ENCODE measurements around the gene ACTMAP.

Gene ACTMAP

GRCh38 chr19:40703029-40703755, 47.1 kb downstream of the ACTMAP start:
- TF ChIP-seq, protein P1, sequence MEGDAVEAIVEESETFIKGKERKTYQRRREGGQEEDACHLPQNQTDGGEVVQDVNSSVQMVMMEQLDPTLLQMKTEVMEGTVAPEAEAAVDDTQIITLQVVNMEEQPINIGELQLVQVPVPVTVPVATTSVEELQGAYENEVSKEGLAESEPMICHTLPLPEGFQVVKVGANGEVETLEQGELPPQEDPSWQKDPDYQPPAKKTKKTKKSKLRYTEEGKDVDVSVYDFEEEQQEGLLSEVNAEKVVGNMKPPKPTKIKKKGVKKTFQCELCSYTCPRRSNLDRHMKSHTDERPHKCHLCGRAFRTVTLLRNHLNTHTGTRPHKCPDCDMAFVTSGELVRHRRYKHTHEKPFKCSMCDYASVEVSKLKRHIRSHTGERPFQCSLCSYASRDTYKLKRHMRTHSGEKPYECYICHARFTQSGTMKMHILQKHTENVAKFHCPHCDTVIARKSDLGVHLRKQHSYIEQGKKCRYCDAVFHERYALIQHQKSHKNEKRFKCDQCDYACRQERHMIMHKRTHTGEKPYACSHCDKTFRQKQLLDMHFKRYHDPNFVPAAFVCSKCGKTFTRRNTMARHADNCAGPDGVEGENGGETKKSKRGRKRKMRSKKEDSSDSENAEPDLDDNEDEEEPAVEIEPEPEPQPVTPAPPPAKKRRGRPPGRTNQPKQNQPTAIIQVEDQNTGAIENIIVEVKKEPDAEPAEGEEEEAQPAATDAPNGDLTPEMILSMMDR (IDR thresholded peaks at IDR 0.05; ENCODE audit: insufficient read depth, low read length, missing control alignments) = no peak
- CTCF ChIA-PET = interaction anchor here (0.6 to 1.3 kb wide), 5 partner anchors 10 to 278 kb away, joined by 3 to 4 read pairs (median 3); partner anchors contain the start of gene SERTAD1
- POLR2A ChIA-PET = no interaction called here
- DNase-seq (ENCODE audit: low read depth, low spot score) = no peak
- H3K4me3 ChIP-seq (ENCODE audit: low read depth, low read length) = no peak overlapping the region

- no peak overlapping the region for H3K4me3 ChIP-seq (ENCODE audit: low read depth, low read length)
- no peak for DNase-seq (ENCODE audit: low read depth, low spot score)
- TF ChIP-seq, protein P1 (IDR thresholded peaks at IDR 0.05; ENCODE audit: insufficient read depth, low read length, missing control alignments) = peak; percentile 59
- CTCF ChIA-PET = interaction anchor here (1.0 to 1.3 kb wide), 2 partner anchors 10 to 11 kb away, joined by 3 to 4 read pairs; no protein-coding TSS in a partner anchor
- POLR2A ChIA-PET = no interaction called here
Measured at GRCh38 chr19:40702337-40703012, 47.8 kb downstream of the ACTMAP start.

DNA sequence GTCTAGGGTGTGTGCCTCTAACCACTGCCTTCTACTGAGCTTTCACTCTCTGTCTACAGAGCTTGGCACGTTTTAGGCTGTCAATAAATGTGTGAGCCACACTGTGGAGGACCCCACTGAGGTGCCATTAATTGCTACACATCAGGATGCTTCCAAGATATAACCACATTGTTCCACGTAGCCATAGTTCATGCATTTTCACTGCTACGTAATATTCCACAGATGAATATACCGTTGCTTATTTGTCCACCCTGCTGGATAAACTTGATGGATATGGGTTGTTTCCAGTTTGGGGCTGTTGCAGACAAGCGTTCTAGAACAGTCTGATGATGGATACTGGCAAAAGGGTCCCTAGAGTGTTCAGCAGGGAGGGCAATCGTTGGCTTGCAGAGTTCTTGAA, 48.5 kb downstream of the ACTMAP start:
- POLR2A ChIA-PET = no interaction called here
- CTCF ChIA-PET = interaction anchor here (0.6 to 1.3 kb wide), 3 partner anchors 9 to 702 kb away, joined by 3 to 4 read pairs (median 4); no protein-coding TSS in a partner anchor

GRCh38 chr19:40700083-40700482, 50.2 kb downstream of the ACTMAP start:
- ChIA-PET POLR2A (interaction anchor here (0.7 kb wide), 1 partner anchor 78 kb away, joined by 3 read pairs; the partner anchor contains the start of gene RAB4B), CTCF (interaction anchor here (0.8 to 1.3 kb wide), 3 partner anchors 9 to 14 kb away, joined by 3 read pairs; no protein-coding TSS in a partner anchor)
- no peak for DNase-seq (ENCODE audit: low read depth, low spot score)
- H3K4me3 ChIP-seq (ENCODE audit: low read depth, low read length) = no peak overlapping the region
- TF ChIP-seq, protein P1 (IDR thresholded peaks at IDR 0.05; ENCODE audit: insufficient read depth, low read length, missing control alignments) = no peak

More for the DNA sequence above, 48.5 kb downstream of the ACTMAP start:
- no peak for DNase-seq (ENCODE audit: low read depth, low spot score)
- TF ChIP-seq, protein P1 (IDR thresholded peaks at IDR 0.05; ENCODE audit: insufficient read depth, low read length, missing control alignments) = no peak
- H3K4me3 ChIP-seq (ENCODE audit: low read depth, low read length) = no peak overlapping the region

- ChIA-PET CTCF (no interaction called here), POLR2A (no interaction called here)
- no peak for DNase-seq (ENCODE audit: low read depth, low spot score)
Measured at GRCh38 chr19:40697007-40697406, 53.3 kb downstream of the ACTMAP start.

More at GRCh38 chr19:40697007-40697406, 53.3 kb downstream of the ACTMAP start:
- H3K4me3 ChIP-seq (ENCODE audit: low read depth, low read length) = no peak overlapping the region
- TF ChIP-seq, protein P1 (IDR thresholded peaks at IDR 0.05; ENCODE audit: insufficient read depth, low read length, missing control alignments) = no peak

All from AG04449 (cell line).